Measurements from ENCODE around the gene SERPIND1.

Gene SERPIND1

GRCh38 chr22:20764471-20764720 lies 9.5 kb upstream of the SERPIND1 start:
- Histone ChIP-seq H3K4me3 (ENCODE audit: low read depth, low read length) (no peak overlapping the region), H3K4me1 (ENCODE audit: control insufficient read depth, insufficient read depth, low read length) (no peaks in the 10 kb centered on the region), H3K9me3 (ENCODE audit: control insufficient read depth, insufficient read depth, low read depth, low read length) (no peaks in the 10 kb centered on the region), H3K27ac (ENCODE audit: extremely low read depth, low read depth, low read length) (no peak overlapping the region), H3K36me3 (ENCODE audit: control insufficient read depth in 2 of 2, insufficient read depth in 1 of 2, low read length in 2 of 2) (peaks cover 0 to 61% of the 10 kb centered on the region in 2 experiments; a peak in 2 of 3 replicates)
- TF ChIP-seq ZNF692 (tag by site-specific recombination; IDR thresholded peaks at IDR 0.05): no peak
- TF ChIP-seq ZNF776 (tag by site-specific recombination; IDR thresholded peaks at IDR 0.05; ENCODE audit: borderline replicate concordance): no peak
- no peak for TF ChIP-seq OSR2 (tag by site-specific recombination; IDR thresholded peaks at IDR 0.05)
- TF ChIP-seq ZNF423 (tag by site-specific recombination; IDR thresholded peaks at IDR 0.05): no peak
- CTCF ChIA-PET: interaction anchor here (0.7 kb wide), 1 partner anchor 22 kb away, joined by 3 read pairs; no protein-coding TSS in a partner anchor
- POLR2A ChIA-PET: no interaction called here

GRCh38 chr22:20764729-20765128 lies 9.2 kb upstream of the SERPIND1 start:
- Histone ChIP-seq H3K4me3 (ENCODE audit: low read depth, low read length) (no peak overlapping the region), H3K9me3 (ENCODE audit: control insufficient read depth, insufficient read depth, low read depth, low read length) (no peaks in the 10 kb centered on the region), H3K4me1 (ENCODE audit: control insufficient read depth, insufficient read depth, low read length) (no peaks in the 10 kb centered on the region), H3K36me3 (ENCODE audit: control insufficient read depth in 2 of 2, insufficient read depth in 1 of 2, low read length in 2 of 2) (peaks cover 0 to 61% of the 10 kb centered on the region in 2 experiments; a peak in 2 of 3 replicates), H3K27ac (ENCODE audit: extremely low read depth, low read depth, low read length) (no peak overlapping the region)
- CTCF ChIA-PET: no interaction called here
- TF ChIP-seq PRDM4 (tag by site-specific recombination; IDR thresholded peaks at IDR 0.05) (no peak), ZNF335 (tag by site-specific recombination; conservative IDR thresholded peaks at IDR 0.05) (no peak), ZNF501 (tag by site-specific recombination; IDR thresholded peaks at IDR 0.05) (no peak), ZNF138 (tag by site-specific recombination; IDR thresholded peaks at IDR 0.05; ENCODE audit: borderline replicate concordance) (no peak), ZNF747 (tag by site-specific recombination; IDR thresholded peaks at IDR 0.05) (no peak), ZNF214 (tag by site-specific recombination; IDR thresholded peaks at IDR 0.05; ENCODE audit: borderline replicate concordance) (no peak), ZSCAN30 (tag by site-specific recombination; IDR thresholded peaks at IDR 0.05) (no peak), ZNF2 (tag by site-specific recombination; IDR thresholded peaks at IDR 0.05) (no peak), ZNF19 (tag by site-specific recombination; IDR thresholded peaks at IDR 0.05; ENCODE audit: low read depth) (no peak), OSR2 (tag by site-specific recombination; IDR thresholded peaks at IDR 0.05) (no peak), AEBP2 (tag by site-specific recombination; IDR thresholded peaks at IDR 0.05; ENCODE audit: borderline replicate concordance) (no peak), BCL6B (tag by site-specific recombination; IDR thresholded peaks at IDR 0.05) (no peak), ZNF223 (tag by site-specific recombination; IDR thresholded peaks at IDR 0.05) (no peak), ZNF341 (tag by site-specific recombination; IDR thresholded peaks at IDR 0.05; ENCODE audit: low read depth) (no peak), ZNF510 (tag by site-specific recombination; IDR thresholded peaks at IDR 0.05; ENCODE audit: insufficient replicate concordance) (no peak), ZSCAN23 (tag by site-specific recombination; IDR thresholded peaks at IDR 0.05) (no peak), ZNF521 (tag by site-specific recombination; IDR thresholded peaks at IDR 0.05) (no peak), PRDM2 (tag by site-specific recombination; IDR thresholded peaks at IDR 0.05; ENCODE audit: borderline replicate concordance) (no peak)
- POLR2A ChIA-PET: no interaction called here

Data from HEK293 (cell line).